ENCODE data around the gene TMEM62.

DNA sequence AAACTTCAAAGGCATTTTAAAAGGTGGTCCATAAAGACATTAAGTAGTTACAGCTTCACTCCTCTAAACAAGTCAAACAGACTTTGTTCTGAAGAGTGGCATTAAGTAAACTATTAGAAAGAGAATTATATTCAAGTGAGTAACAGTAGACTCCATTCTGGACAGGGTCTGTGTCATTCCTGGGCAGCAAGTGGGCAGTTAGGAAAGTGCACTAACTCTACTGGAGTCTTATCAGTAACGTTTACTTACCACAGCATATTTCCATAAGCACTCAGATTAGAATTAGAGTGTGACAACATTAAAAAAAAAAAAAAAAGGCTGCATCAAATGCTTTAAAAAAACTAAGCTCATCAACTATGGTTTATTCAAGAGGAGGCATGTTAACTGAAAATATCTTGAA, 38.1 kb upstream of the TMEM62 start:
- TF ChIP-seq, protein P1, sequence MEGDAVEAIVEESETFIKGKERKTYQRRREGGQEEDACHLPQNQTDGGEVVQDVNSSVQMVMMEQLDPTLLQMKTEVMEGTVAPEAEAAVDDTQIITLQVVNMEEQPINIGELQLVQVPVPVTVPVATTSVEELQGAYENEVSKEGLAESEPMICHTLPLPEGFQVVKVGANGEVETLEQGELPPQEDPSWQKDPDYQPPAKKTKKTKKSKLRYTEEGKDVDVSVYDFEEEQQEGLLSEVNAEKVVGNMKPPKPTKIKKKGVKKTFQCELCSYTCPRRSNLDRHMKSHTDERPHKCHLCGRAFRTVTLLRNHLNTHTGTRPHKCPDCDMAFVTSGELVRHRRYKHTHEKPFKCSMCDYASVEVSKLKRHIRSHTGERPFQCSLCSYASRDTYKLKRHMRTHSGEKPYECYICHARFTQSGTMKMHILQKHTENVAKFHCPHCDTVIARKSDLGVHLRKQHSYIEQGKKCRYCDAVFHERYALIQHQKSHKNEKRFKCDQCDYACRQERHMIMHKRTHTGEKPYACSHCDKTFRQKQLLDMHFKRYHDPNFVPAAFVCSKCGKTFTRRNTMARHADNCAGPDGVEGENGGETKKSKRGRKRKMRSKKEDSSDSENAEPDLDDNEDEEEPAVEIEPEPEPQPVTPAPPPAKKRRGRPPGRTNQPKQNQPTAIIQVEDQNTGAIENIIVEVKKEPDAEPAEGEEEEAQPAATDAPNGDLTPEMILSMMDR (conservative IDR thresholded peaks at IDR 0.05; ENCODE audit: low read length): no peak
- no peak for TF ChIP-seq EZH2phosphoT487 (IDR thresholded peaks at IDR 0.05; ENCODE audit: borderline replicate concordance)
